ENCODE measurements around the gene EDIL3.

DNA sequence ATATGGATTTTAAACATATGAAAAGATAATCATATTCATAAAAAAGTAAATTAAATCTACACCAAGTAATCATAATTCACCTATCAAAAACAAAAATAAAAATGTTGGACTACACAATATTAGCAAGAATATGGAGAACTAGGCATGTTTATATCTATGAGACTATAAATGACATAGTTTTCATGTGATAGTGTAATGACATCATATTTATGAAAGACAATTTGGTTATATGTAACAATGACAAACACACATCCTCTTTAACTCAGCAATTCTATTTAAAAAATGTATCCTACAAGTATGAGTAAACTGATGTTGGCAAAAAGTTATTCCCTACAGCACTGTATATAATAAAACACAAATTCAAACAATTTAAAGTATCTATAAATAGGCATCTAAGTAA lies 312.3 kb downstream of the EDIL3 start:
- no peak for TF ChIP-seq POLR2AphosphoS5 (IDR thresholded peaks at IDR 0.05; ENCODE audit: low read depth, low read length)
- no peak for TF ChIP-seq KDM3A (CRISPR knock-in tag; IDR thresholded peaks at IDR 0.05; ENCODE audit: low read depth)
- TF ChIP-seq, protein P1, sequence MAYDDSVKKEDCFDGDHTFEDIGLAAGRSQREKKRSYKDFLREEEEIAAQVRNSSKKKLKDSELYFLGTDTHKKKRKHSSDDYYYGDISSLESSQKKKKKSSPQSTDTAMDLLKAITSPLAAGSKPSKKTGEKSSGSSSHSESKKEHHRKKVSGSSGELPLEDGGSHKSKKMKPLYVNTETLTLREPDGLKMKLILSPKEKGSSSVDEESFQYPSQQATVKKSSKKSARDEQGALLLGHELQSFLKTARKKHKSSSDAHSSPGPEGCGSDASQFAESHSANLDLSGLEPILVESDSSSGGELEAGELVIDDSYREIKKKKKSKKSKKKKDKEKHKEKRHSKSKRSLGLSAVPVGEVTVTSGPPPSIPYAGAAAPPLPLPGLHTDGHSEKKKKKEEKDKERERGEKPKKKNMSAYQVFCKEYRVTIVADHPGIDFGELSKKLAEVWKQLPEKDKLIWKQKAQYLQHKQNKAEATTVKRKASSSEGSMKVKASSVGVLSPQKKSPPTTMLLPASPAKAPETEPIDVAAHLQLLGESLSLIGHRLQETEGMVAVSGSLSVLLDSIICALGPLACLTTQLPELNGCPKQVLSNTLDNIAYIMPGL (CRISPR knock-in tag; IDR thresholded peaks at IDR 0.05; ENCODE audit: borderline replicate concordance in 1 of 2, low read depth in 1 of 2) = no peak
- TF ChIP-seq NBN (conservative IDR thresholded peaks at IDR 0.05) = no peak
- TF ChIP-seq RELA (CRISPR knock-in tag; IDR thresholded peaks at IDR 0.05) = no peak
- TF ChIP-seq, protein P2, sequence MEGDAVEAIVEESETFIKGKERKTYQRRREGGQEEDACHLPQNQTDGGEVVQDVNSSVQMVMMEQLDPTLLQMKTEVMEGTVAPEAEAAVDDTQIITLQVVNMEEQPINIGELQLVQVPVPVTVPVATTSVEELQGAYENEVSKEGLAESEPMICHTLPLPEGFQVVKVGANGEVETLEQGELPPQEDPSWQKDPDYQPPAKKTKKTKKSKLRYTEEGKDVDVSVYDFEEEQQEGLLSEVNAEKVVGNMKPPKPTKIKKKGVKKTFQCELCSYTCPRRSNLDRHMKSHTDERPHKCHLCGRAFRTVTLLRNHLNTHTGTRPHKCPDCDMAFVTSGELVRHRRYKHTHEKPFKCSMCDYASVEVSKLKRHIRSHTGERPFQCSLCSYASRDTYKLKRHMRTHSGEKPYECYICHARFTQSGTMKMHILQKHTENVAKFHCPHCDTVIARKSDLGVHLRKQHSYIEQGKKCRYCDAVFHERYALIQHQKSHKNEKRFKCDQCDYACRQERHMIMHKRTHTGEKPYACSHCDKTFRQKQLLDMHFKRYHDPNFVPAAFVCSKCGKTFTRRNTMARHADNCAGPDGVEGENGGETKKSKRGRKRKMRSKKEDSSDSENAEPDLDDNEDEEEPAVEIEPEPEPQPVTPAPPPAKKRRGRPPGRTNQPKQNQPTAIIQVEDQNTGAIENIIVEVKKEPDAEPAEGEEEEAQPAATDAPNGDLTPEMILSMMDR (CRISPR knock-in tag; IDR thresholded peaks at IDR 0.05) = no peak
- TF ChIP-seq, protein P3, sequence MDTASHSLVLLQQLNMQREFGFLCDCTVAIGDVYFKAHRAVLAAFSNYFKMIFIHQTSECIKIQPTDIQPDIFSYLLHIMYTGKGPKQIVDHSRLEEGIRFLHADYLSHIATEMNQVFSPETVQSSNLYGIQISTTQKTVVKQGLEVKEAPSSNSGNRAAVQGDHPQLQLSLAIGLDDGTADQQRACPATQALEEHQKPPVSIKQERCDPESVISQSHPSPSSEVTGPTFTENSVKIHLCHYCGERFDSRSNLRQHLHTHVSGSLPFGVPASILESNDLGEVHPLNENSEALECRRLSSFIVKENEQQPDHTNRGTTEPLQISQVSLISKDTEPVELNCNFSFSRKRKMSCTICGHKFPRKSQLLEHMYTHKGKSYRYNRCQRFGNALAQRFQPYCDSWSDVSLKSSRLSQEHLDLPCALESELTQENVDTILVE (CRISPR knock-in tag; IDR thresholded peaks at IDR 0.05) = no peak
- no peak for TF ChIP-seq KDM5B (CRISPR knock-in tag; IDR thresholded peaks at IDR 0.05; ENCODE audit: borderline replicate concordance)
- TF ChIP-seq ZNF282 (IDR thresholded peaks at IDR 0.05; ENCODE audit: partially characterized antibody) = no peak
- TF ChIP-seq, protein P4, sequence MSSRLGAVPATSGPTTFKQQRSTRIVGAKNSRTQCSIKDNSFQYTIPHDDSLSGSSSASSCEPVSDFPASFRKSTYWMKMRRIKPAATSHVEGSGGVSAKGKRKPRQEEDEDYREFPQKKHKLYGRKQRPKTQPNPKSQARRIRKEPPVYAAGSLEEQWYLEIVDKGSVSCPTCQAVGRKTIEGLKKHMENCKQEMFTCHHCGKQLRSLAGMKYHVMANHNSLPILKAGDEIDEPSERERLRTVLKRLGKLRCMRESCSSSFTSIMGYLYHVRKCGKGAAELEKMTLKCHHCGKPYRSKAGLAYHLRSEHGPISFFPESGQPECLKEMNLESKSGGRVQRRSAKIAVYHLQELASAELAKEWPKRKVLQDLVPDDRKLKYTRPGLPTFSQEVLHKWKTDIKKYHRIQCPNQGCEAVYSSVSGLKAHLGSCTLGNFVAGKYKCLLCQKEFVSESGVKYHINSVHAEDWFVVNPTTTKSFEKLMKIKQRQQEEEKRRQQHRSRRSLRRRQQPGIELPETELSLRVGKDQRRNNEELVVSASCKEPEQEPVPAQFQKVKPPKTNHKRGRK (CRISPR knock-in tag; IDR thresholded peaks at IDR 0.05) = no peak
- TF ChIP-seq EZH2 (conservative IDR thresholded peaks at IDR 0.05; ENCODE audit: low read depth, low read length) = no peak
- no peak for TF ChIP-seq TCF7L2 (IDR thresholded peaks at IDR 0.05; ENCODE audit: low read depth, low read length)
- TF ChIP-seq, protein P5, sequence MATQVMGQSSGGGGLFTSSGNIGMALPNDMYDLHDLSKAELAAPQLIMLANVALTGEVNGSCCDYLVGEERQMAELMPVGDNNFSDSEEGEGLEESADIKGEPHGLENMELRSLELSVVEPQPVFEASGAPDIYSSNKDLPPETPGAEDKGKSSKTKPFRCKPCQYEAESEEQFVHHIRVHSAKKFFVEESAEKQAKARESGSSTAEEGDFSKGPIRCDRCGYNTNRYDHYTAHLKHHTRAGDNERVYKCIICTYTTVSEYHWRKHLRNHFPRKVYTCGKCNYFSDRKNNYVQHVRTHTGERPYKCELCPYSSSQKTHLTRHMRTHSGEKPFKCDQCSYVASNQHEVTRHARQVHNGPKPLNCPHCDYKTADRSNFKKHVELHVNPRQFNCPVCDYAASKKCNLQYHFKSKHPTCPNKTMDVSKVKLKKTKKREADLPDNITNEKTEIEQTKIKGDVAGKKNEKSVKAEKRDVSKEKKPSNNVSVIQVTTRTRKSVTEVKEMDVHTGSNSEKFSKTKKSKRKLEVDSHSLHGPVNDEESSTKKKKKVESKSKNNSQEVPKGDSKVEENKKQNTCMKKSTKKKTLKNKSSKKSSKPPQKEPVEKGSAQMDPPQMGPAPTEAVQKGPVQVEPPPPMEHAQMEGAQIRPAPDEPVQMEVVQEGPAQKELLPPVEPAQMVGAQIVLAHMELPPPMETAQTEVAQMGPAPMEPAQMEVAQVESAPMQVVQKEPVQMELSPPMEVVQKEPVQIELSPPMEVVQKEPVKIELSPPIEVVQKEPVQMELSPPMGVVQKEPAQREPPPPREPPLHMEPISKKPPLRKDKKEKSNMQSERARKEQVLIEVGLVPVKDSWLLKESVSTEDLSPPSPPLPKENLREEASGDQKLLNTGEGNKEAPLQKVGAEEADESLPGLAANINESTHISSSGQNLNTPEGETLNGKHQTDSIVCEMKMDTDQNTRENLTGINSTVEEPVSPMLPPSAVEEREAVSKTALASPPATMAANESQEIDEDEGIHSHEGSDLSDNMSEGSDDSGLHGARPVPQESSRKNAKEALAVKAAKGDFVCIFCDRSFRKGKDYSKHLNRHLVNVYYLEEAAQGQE (IDR thresholded peaks at IDR 0.05; ENCODE audit: borderline replicate concordance in 1 of 2, low read depth in 1 of 2, low read length in 2 of 2) = no peak

Measured in HepG2 (cell line).